Mesendoderm (in vitro differentiated cells): ENCODE measurements around the gene MAD1L1.

Source experiments
- DNase-seq: peaks from one replicate; pipeline ENCODE4 v3.0.0; 2013
- H2AK5ac ChIP-seq: 2 replicates; pipeline ENCODE4 v1.6.1; 2013; ENCODE audit warnings: low read length, inconsistent platforms
- H2BK120ac ChIP-seq: 2 replicates; pipeline ENCODE4 v1.6.1; 2013; ENCODE audit warnings: low read depth, mild to moderate bottlenecking, low read length, moderate library complexity, mixed read lengths
- H2BK15ac ChIP-seq: replicated peaks from 2 replicates; pipeline ENCODE4 v1.6.1; 2013; ENCODE audit warnings: low read depth, mild to moderate bottlenecking, moderate library complexity
- H2BK5ac ChIP-seq: 2 replicates; pipeline ENCODE4 v1.6.1; 2013; ENCODE audit warnings: low read length, inconsistent platforms
- H3K18ac ChIP-seq: 2 replicates; pipeline ENCODE4 v1.6.1; 2013; ENCODE audit warnings: mild to moderate bottlenecking, low read length, mixed read lengths
- H3K23ac ChIP-seq: one replicate; pipeline ENCODE4 v1.6.1; 2013; ENCODE audit warnings: low read length
- H3K27ac ChIP-seq: 2 replicates; pipeline ENCODE4 v1.5.1; 2013; ENCODE audit warnings: low read depth, mild to moderate bottlenecking, inconsistent platforms, low read length, moderate library complexity
- H3K27me3 ChIP-seq: 2 replicates; pipeline ENCODE4 v1.6.1; 2013; ENCODE audit warnings: low read length, control low read depth, mild to moderate bottlenecking, inconsistent platforms; ENCODE audit not compliant: insufficient read depth, poor library complexity
- H3K36me3 ChIP-seq: 2 replicates; pipeline ENCODE4 v1.6.1; 2013; ENCODE audit warnings: low read length, inconsistent platforms; ENCODE audit not compliant: control insufficient read depth, insufficient read depth
- H3K4ac ChIP-seq: one replicate; pipeline ENCODE4 v1.6.1; 2013; ENCODE audit warnings: low read depth, mild to moderate bottlenecking, low read length, moderate library complexity
- H3K4me1 ChIP-seq: 2 replicates; pipeline ENCODE4 v1.6.1; 2013; ENCODE audit warnings: low read depth, low read length, inconsistent platforms; ENCODE audit not compliant: control insufficient read depth
- H3K4me2 ChIP-seq: 2 replicates; pipeline ENCODE4 v1.6.1; 2013; ENCODE audit warnings: low read length
- H3K4me3 ChIP-seq: 2 replicates; pipeline ENCODE4 v1.5.1; 2013; ENCODE audit warnings: mild to moderate bottlenecking, low read length
- H3K56ac ChIP-seq: one replicate; pipeline ENCODE4 v1.6.1; 2013; ENCODE audit warnings: low read length
- H3K79me1 ChIP-seq: 2 replicates; pipeline ENCODE4 v1.6.1; 2013; ENCODE audit warnings: low read length, inconsistent platforms
- H3K79me2 ChIP-seq: 2 replicates; pipeline ENCODE4 v1.6.1; 2013; ENCODE audit warnings: mild to moderate bottlenecking, low read length; ENCODE audit not compliant: control insufficient read depth, insufficient read depth
- H3K9ac ChIP-seq: 2 replicates; pipeline ENCODE4 v1.6.1; 2013; ENCODE audit warnings: low read length, inconsistent platforms
- H4K5ac ChIP-seq: one replicate; pipeline ENCODE4 v1.6.1; 2013; ENCODE audit warnings: low read length
- H4K8ac ChIP-seq: one replicate; pipeline ENCODE4 v1.6.1; 2013; ENCODE audit warnings: low read depth, mild to moderate bottlenecking, control low read depth, low read length, moderate library complexity
- WGBS: extraction: QIAGEN DNeasy Blood & Tissue Kit; methylation state at CpG from one replicate; pipeline ENCODE4 v1.1.7; 2013; ENCODE audit warnings: low lambda C conversion rate, missing lambda C conversion rate; ENCODE audit not compliant: insufficient coverage; ENCODE audit errors: extremely low coverage; 5-methylcytosine and 5-hydroxymethylcytosine counted together

The MAD1L1 gene

GRCh38 chr7:2065528-2065927 is 167.2 kb downstream of the MAD1L1 start:
- H3K4me2 ChIP-seq, result no peak overlapping the region
- no peak overlapping the region for H2BK120ac ChIP-seq
- no peak overlapping the region for H3K9ac ChIP-seq
- H3K79me2 ChIP-seq, result no peaks in the 10 kb centered on the region
- H3K4me1 ChIP-seq, result no peaks in the 10 kb centered on the region
- H3K27me3 ChIP-seq, result no peaks in the 10 kb centered on the region
- DNase-seq, result no peak
- no peak overlapping the region for H2AK5ac ChIP-seq
- no peak overlapping the region for H3K18ac ChIP-seq
- H3K27ac ChIP-seq, result no peak overlapping the region
- H3K79me1 ChIP-seq, result no peaks in the 10 kb centered on the region
- no peak overlapping the region for H3K56ac ChIP-seq
- H2BK5ac ChIP-seq, result no peak overlapping the region
- no peak overlapping the region for H3K23ac ChIP-seq
- H3K36me3 ChIP-seq, result no peaks in the 10 kb centered on the region
- no peak overlapping the region for H2BK15ac ChIP-seq
- H3K4me3 ChIP-seq, result no peak overlapping the region
- H4K5ac ChIP-seq, result no peak overlapping the region
- no CpG with 5 or more reads among the region's 13 CpGs for WGBS
- no peak overlapping the region for H4K8ac ChIP-seq
- H3K4ac ChIP-seq, result no peak overlapping the region

GRCh38 chr7:2063563-2064260 is 169.0 kb downstream of the MAD1L1 start:
- peaks cover 2% of the 10 kb centered on the region for H3K79me1 ChIP-seq
- H3K79me2 ChIP-seq, result no peaks in the 10 kb centered on the region
- no peak overlapping the region for H3K27ac ChIP-seq
- no peak overlapping the region for H3K4me3 ChIP-seq
- no peak overlapping the region for H4K5ac ChIP-seq
- no peak overlapping the region for H3K4me2 ChIP-seq
- H3K4me1 ChIP-seq, result no peaks in the 10 kb centered on the region
- no peak overlapping the region for H3K56ac ChIP-seq
- H2AK5ac ChIP-seq, result no peak overlapping the region
- H3K36me3 ChIP-seq, result no peaks in the 10 kb centered on the region
- no CpG with 5 or more reads among the region's 24 CpGs for WGBS
- no peak for DNase-seq
- no peak overlapping the region for H2BK120ac ChIP-seq
- H4K8ac ChIP-seq, result no peak overlapping the region
- H3K9ac ChIP-seq, result no peak overlapping the region
- no peak overlapping the region for H3K18ac ChIP-seq
- no peaks in the 10 kb centered on the region for H3K27me3 ChIP-seq
- no peak overlapping the region for H2BK15ac ChIP-seq
- no peak overlapping the region for H3K4ac ChIP-seq
- no peak overlapping the region for H2BK5ac ChIP-seq
- H3K23ac ChIP-seq, result no peak overlapping the region

- H3K4me2 ChIP-seq, result no peak overlapping the region
- H4K5ac ChIP-seq, result no peak overlapping the region
- DNase-seq, result no peak
- no peak overlapping the region for H2AK5ac ChIP-seq
- no peak overlapping the region for H2BK15ac ChIP-seq
- no peaks in the 10 kb centered on the region for H3K79me2 ChIP-seq
- no peak overlapping the region for H3K18ac ChIP-seq
- no peak overlapping the region for H4K8ac ChIP-seq
- H3K4ac ChIP-seq, result no peak overlapping the region
- H3K56ac ChIP-seq, result no peak overlapping the region
- no peak overlapping the region for H3K27ac ChIP-seq
- WGBS, result no CpG with 5 or more reads among the region's 11 CpGs
- H2BK120ac ChIP-seq, result no peak overlapping the region
- no peak overlapping the region for H3K9ac ChIP-seq
- H3K36me3 ChIP-seq, result no peaks in the 10 kb centered on the region
- H2BK5ac ChIP-seq, result no peak overlapping the region
- no peaks in the 10 kb centered on the region for H3K27me3 ChIP-seq
- H3K23ac ChIP-seq, result no peak overlapping the region
- no peaks in the 10 kb centered on the region for H3K4me1 ChIP-seq
- no peak overlapping the region for H3K4me3 ChIP-seq
- H3K79me1 ChIP-seq, result peaks cover 2% of the 10 kb centered on the region
These were observed 170.1 kb downstream of the MAD1L1 start for GRCh38 chr7:2062648-2063047.

- Histone ChIP-seq H3K23ac (no peak overlapping the region), H3K4me3 (no peak overlapping the region), H2BK5ac (no peak overlapping the region), H3K27me3 (no peaks in the 10 kb centered on the region), H3K27ac (no peak overlapping the region), H3K4me1 (no peaks in the 10 kb centered on the region), H3K56ac (no peak overlapping the region), H3K4me2 (no peak overlapping the region), H2BK15ac (no peak overlapping the region), H3K79me1 (peaks cover 2% of the 10 kb centered on the region), H2AK5ac (no peak overlapping the region), H3K4ac (no peak overlapping the region), H3K9ac (no peak overlapping the region), H4K8ac (no peak overlapping the region), H3K18ac (no peak overlapping the region), H2BK120ac (no peak overlapping the region), H3K79me2 (no peaks in the 10 kb centered on the region), H3K36me3 (no peaks in the 10 kb centered on the region), H4K5ac (no peak overlapping the region)
- no peak for DNase-seq
- no CpG with 5 or more reads among the region's 11 CpGs for WGBS
These were observed 172.0 kb downstream of the MAD1L1 start for GRCh38 chr7:2060701-2061100.

GRCh38 chr7:2059964-2060700 is 172.6 kb downstream of the MAD1L1 start:
- H3K27ac ChIP-seq, result no peak overlapping the region
- no peak overlapping the region for H3K4ac ChIP-seq
- H2BK15ac ChIP-seq, result no peak overlapping the region
- no peak overlapping the region for H2BK120ac ChIP-seq
- H3K36me3 ChIP-seq, result no peaks in the 10 kb centered on the region
- H2BK5ac ChIP-seq, result no peak overlapping the region
- H4K8ac ChIP-seq, result no peak overlapping the region
- H3K4me3 ChIP-seq, result no peak overlapping the region
- H3K27me3 ChIP-seq, result no peaks in the 10 kb centered on the region
- no peaks in the 10 kb centered on the region for H3K79me2 ChIP-seq
- no peak overlapping the region for H2AK5ac ChIP-seq
- no peaks in the 10 kb centered on the region for H3K4me1 ChIP-seq
- peaks cover 2% of the 10 kb centered on the region for H3K79me1 ChIP-seq
- no peak overlapping the region for H3K23ac ChIP-seq
- no CpG with 5 or more reads among the region's 66 CpGs for WGBS
- no peak overlapping the region for H3K56ac ChIP-seq
- H3K4me2 ChIP-seq, result no peak overlapping the region
- H3K18ac ChIP-seq, result no peak overlapping the region
- no peak overlapping the region for H4K5ac ChIP-seq
- no peak for DNase-seq
- H3K9ac ChIP-seq, result no peak overlapping the region
